ENCODE data around the gene LEKR1. TPM values are rescaled to one million over a fixed set of nuclear protein-coding genes. Genes with fewer than 3 reads are reported as not detected.

The LEKR1 gene
- total RNA-seq, 1 donor from 2014 or later = 0.27 TPM

- Histone ChIP-seq H3K79me2 (ENCODE audit: insufficient read depth, low read length) (no peaks in the 10 kb centered on the region), H3K27me3 (ENCODE audit: insufficient read depth, low read length) (no peaks in the 10 kb centered on the region), H3K4me3 (ENCODE audit: insufficient read depth, low read depth, low read length) (no peak overlapping the region), H3K4me2 (ENCODE audit: low read length) (peak overlapping the region; percentile 89), H3K9ac (ENCODE audit: low read length) (peak overlapping the region; percentile 90), H3K27ac (ENCODE audit: low read depth, low read length) (peak overlapping the region; percentile 98), H2AFZ (ENCODE audit: low read depth, low read length) (no peak overlapping the region), H3K9me3 (ENCODE audit: insufficient read depth, low read depth, low read length) (no peaks in the 10 kb centered on the region), H3K36me3 (ENCODE audit: insufficient read depth, low read length) (no peaks in the 10 kb centered on the region), H3K4me1 (ENCODE audit: insufficient read depth, low read length) (peaks cover 53% of the 10 kb centered on the region), H4K20me1 (ENCODE audit: insufficient read depth, low read length) (no peaks in the 10 kb centered on the region)
- H3K27ac Mint-ChIP-seq (ENCODE audit: unreplicated experiment) = peak overlapping the region; percentile 99
- no peak for TF ChIP-seq CTCF (IDR thresholded peaks at IDR 0.05; ENCODE audit: insufficient read depth, low read depth, low read length)
- TF ChIP-seq EZH2 (IDR thresholded peaks at IDR 0.05; ENCODE audit: insufficient read depth, low read length) = no peak
- no peaks in the 10 kb centered on the region for H3K27me3 Mint-ChIP-seq (ENCODE audit: low read depth, unreplicated experiment)
- no peaks in the 10 kb centered on the region for H3K36me3 Mint-ChIP-seq (ENCODE audit: low read depth, unreplicated experiment)
- no peaks in the 10 kb centered on the region for H3K9me3 Mint-ChIP-seq (ENCODE audit: unreplicated experiment)
- peaks cover 51% of the 10 kb centered on the region for H3K4me1 Mint-ChIP-seq (ENCODE audit: low read depth, unreplicated experiment)
- no peak for DNase-seq (ENCODE audit: low read depth)
- no peak for FAIRE-seq
- no peak overlapping the region for H3K4me3 Mint-ChIP-seq (ENCODE audit: unreplicated experiment)
These were observed 7.9 kb upstream of the LEKR1 start for GRCh38 chr3:156818273-156818651.

GRCh38 chr3:156818890-156819289, 7.3 kb upstream of the LEKR1 start:
- Mint-ChIP-seq H3K27me3 (ENCODE audit: low read depth, unreplicated experiment) (no peaks in the 10 kb centered on the region), H3K36me3 (ENCODE audit: low read depth, unreplicated experiment) (no peaks in the 10 kb centered on the region), H3K27ac (ENCODE audit: unreplicated experiment) (peak overlapping the region; percentile 81), H3K4me3 (ENCODE audit: unreplicated experiment) (peak overlapping the region; percentile 0), H3K4me1 (ENCODE audit: low read depth, unreplicated experiment) (peaks cover 49% of the 10 kb centered on the region), H3K9me3 (ENCODE audit: unreplicated experiment) (no peaks in the 10 kb centered on the region)
- DNase-seq (ENCODE audit: low read depth) = peak; percentile 91
- Histone ChIP-seq H3K4me1 (ENCODE audit: insufficient read depth, low read length) (peaks cover 51% of the 10 kb centered on the region), H3K4me3 (ENCODE audit: insufficient read depth, low read depth, low read length) (peak overlapping the region; percentile 8), H3K9ac (ENCODE audit: low read length) (peak overlapping the region; percentile 90), H3K9me3 (ENCODE audit: insufficient read depth, low read depth, low read length) (no peaks in the 10 kb centered on the region), H3K27me3 (ENCODE audit: insufficient read depth, low read length) (no peaks in the 10 kb centered on the region), H3K27ac (ENCODE audit: low read depth, low read length) (peak overlapping the region; percentile 98), H2AFZ (ENCODE audit: low read depth, low read length) (no peak overlapping the region), H4K20me1 (ENCODE audit: insufficient read depth, low read length) (no peaks in the 10 kb centered on the region), H3K4me2 (ENCODE audit: low read length) (peak overlapping the region; percentile 60), H3K79me2 (ENCODE audit: insufficient read depth, low read length) (no peaks in the 10 kb centered on the region), H3K36me3 (ENCODE audit: insufficient read depth, low read length) (no peaks in the 10 kb centered on the region)
- TF ChIP-seq CTCF (IDR thresholded peaks at IDR 0.05; ENCODE audit: insufficient read depth, low read depth, low read length) = no peak
- peak; percentile 63 for FAIRE-seq

- H3K4me2 ChIP-seq (ENCODE audit: low read length) = no peak overlapping the region
- no peaks in the 10 kb centered on the region for H3K36me3 ChIP-seq (ENCODE audit: insufficient read depth, low read length)
- peaks cover 51% of the 10 kb centered on the region for H3K4me1 ChIP-seq (ENCODE audit: insufficient read depth, low read length)
- peak overlapping the region; percentile 78 for H3K27ac Mint-ChIP-seq (ENCODE audit: unreplicated experiment)
- no peaks in the 10 kb centered on the region for H3K36me3 Mint-ChIP-seq (ENCODE audit: low read depth, unreplicated experiment)
- H3K4me1 Mint-ChIP-seq (ENCODE audit: low read depth, unreplicated experiment) = peaks cover 48% of the 10 kb centered on the region
- no peaks in the 10 kb centered on the region for H3K27me3 Mint-ChIP-seq (ENCODE audit: low read depth, unreplicated experiment)
- no peaks in the 10 kb centered on the region for H3K27me3 ChIP-seq (ENCODE audit: insufficient read depth, low read length)
- peak overlapping the region; percentile 98 for H3K27ac ChIP-seq (ENCODE audit: low read depth, low read length)
- no peaks in the 10 kb centered on the region for H4K20me1 ChIP-seq (ENCODE audit: insufficient read depth, low read length)
- FAIRE-seq = no peak
- no peak overlapping the region for H3K4me3 ChIP-seq (ENCODE audit: insufficient read depth, low read depth, low read length)
- H3K9ac ChIP-seq (ENCODE audit: low read length) = peak overlapping the region; percentile 90
- H3K9me3 ChIP-seq (ENCODE audit: insufficient read depth, low read depth, low read length) = no peaks in the 10 kb centered on the region
- no peak overlapping the region for H3K4me3 Mint-ChIP-seq (ENCODE audit: unreplicated experiment)
- H2AFZ ChIP-seq (ENCODE audit: low read depth, low read length) = no peak overlapping the region
- TF ChIP-seq CTCF (IDR thresholded peaks at IDR 0.05; ENCODE audit: insufficient read depth, low read depth, low read length) (no peak), EZH2 (IDR thresholded peaks at IDR 0.05; ENCODE audit: insufficient read depth, low read length) (no peak)
- no peaks in the 10 kb centered on the region for H3K79me2 ChIP-seq (ENCODE audit: insufficient read depth, low read length)
- H3K9me3 Mint-ChIP-seq (ENCODE audit: unreplicated experiment) = no peaks in the 10 kb centered on the region
- peak; percentile 63 for DNase-seq (ENCODE audit: low read depth)
These were observed 6.1 kb upstream of the LEKR1 start for GRCh38 chr3:156819842-156820691.
